Astrocyte (in vitro differentiated cells and primary cell): ENCODE results near the gene PSG1. TPM values are rescaled to one million over a fixed set of nuclear protein-coding genes. Genes with fewer than 3 reads are reported as not detected.

Experiments
- DNase-seq: peaks from one replicate; pipeline ENCODE4 v3.0.0-alpha.2; 2010; ENCODE audit warnings: low read depth
- FAIRE-seq: peaks from 2 replicates; lab custom pipeline; 2011; peaks lifted over from hg19 to GRCh38; lab: Jason Lieb, UNC
- H2AFZ ChIP-seq: 2 replicates; pipeline ENCODE4 v1.6.0; 2012; ENCODE audit warnings: low read depth, low read length, inconsistent platforms
- H3K27ac ChIP-seq: 2 replicates; pipeline ENCODE4 v1.5.1; 2011; ENCODE audit warnings: low read depth, low read length, inconsistent platforms
- H3K27me3 ChIP-seq: 2 replicates; pipeline ENCODE4 v1.6.0; 2011; ENCODE audit warnings: low read length, inconsistent platforms; ENCODE audit not compliant: insufficient read depth
- H3K36me3 ChIP-seq: 2 replicates; pipeline ENCODE4 v1.5.1; 2011; ENCODE audit warnings: low read length, inconsistent platforms; ENCODE audit not compliant: insufficient read depth
- H3K4me1 ChIP-seq: 2 replicates; pipeline ENCODE4 v1.5.1; 2011; ENCODE audit warnings: low read length, inconsistent platforms; ENCODE audit not compliant: insufficient read depth
- H3K4me2 ChIP-seq: 2 replicates; pipeline ENCODE4 v1.6.0; 2012; ENCODE audit warnings: low read length, inconsistent platforms
- H3K4me3 ChIP-seq: 2 replicates; pipeline ENCODE4 v1.5.1; 2011; ENCODE audit warnings: low read depth, mild to moderate bottlenecking, low read length, inconsistent platforms; ENCODE audit not compliant: insufficient read depth
- H3K79me2 ChIP-seq: 2 replicates; pipeline ENCODE4 v1.6.0; 2012; ENCODE audit warnings: mild to moderate bottlenecking, low read length, inconsistent platforms; ENCODE audit not compliant: insufficient read depth
- H3K9ac ChIP-seq: 2 replicates; pipeline ENCODE4 v1.6.0; 2012; ENCODE audit warnings: mild to moderate bottlenecking, low read length, inconsistent platforms
- H3K9me3 ChIP-seq: 2 replicates; pipeline ENCODE4 v1.5.1; 2012; ENCODE audit warnings: low read depth, mild to moderate bottlenecking, low read length, inconsistent platforms; ENCODE audit not compliant: insufficient read depth
- H4K20me1 ChIP-seq: 2 replicates; pipeline ENCODE4 v1.6.0; 2012; ENCODE audit warnings: low read length, inconsistent platforms; ENCODE audit not compliant: insufficient read depth
- H3K27ac Mint-ChIP-seq: one replicate; pipeline ENCODE4 v1.8.0; 2021; ENCODE audit warnings: mild to moderate bottlenecking, mixed read lengths; ENCODE audit not compliant: unreplicated experiment
- H3K27me3 Mint-ChIP-seq: one replicate; pipeline ENCODE4 v1.8.0; 2021; ENCODE audit warnings: low read depth, mixed read lengths; ENCODE audit not compliant: unreplicated experiment
- H3K36me3 Mint-ChIP-seq: one replicate; pipeline ENCODE4 v1.8.0; 2021; ENCODE audit warnings: low read depth, mixed read lengths; ENCODE audit not compliant: unreplicated experiment
- H3K4me1 Mint-ChIP-seq: one replicate; pipeline ENCODE4 v1.8.0; 2021; ENCODE audit warnings: low read depth, mixed read lengths; ENCODE audit not compliant: unreplicated experiment
- H3K4me3 Mint-ChIP-seq: one replicate; pipeline ENCODE4 v1.8.0; 2021; ENCODE audit warnings: mild to moderate bottlenecking, moderate library complexity, mixed read lengths; ENCODE audit not compliant: unreplicated experiment
- H3K9me3 Mint-ChIP-seq: one replicate; pipeline ENCODE4 v1.8.0; 2021; ENCODE audit warnings: mild to moderate bottlenecking, mixed read lengths; ENCODE audit not compliant: unreplicated experiment
- EZH2 ChIP-seq: IDR thresholded peaks from 2 replicates; pipeline ENCODE4 v1.6.1; 2012; ENCODE audit warnings: mild to moderate bottlenecking, low read length, inconsistent platforms; ENCODE audit not compliant: insufficient read depth
- total RNA-seq: library from RNA; stranded (reverse); gene quantifications from 2 replicates; pipeline ENCODE4 v1.2.1, GENCODE V29; 2021
- TF ChIP-seq, protein P1 (sequence below): IDR thresholded peaks from 2 replicates; pipeline ENCODE4 v1.5.1; 2011; ENCODE audit warnings: low read depth, mild to moderate bottlenecking, inconsistent platforms, low read length, moderate library complexity; ENCODE audit not compliant: insufficient read depth

Gene PSG1
- total RNA-seq, 1 donor from 2014 or later: 0.52 TPM

DNA sequence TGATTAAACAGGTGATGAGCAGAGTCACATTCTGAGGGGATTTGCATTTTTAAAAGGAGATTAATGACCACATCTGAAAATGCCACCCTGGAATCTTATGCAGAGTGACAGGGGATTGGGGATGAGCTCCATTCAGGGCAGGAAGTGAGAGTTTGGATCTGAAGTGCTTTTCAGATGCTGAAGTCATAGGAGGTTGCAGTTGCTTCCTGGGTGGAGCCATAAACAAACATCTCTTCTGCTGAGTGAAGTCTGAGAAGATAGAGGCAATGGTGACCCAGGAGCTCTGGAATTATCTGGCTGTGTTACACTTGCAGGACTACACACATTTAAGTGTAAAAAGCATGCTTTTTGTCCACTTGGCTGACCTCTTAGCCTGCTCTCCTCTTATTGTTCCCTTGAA is 62.6 kb downstream of the PSG1 start:
- no peaks in the 10 kb centered on the region for H3K27me3 Mint-ChIP-seq
- TF ChIP-seq, protein P1, sequence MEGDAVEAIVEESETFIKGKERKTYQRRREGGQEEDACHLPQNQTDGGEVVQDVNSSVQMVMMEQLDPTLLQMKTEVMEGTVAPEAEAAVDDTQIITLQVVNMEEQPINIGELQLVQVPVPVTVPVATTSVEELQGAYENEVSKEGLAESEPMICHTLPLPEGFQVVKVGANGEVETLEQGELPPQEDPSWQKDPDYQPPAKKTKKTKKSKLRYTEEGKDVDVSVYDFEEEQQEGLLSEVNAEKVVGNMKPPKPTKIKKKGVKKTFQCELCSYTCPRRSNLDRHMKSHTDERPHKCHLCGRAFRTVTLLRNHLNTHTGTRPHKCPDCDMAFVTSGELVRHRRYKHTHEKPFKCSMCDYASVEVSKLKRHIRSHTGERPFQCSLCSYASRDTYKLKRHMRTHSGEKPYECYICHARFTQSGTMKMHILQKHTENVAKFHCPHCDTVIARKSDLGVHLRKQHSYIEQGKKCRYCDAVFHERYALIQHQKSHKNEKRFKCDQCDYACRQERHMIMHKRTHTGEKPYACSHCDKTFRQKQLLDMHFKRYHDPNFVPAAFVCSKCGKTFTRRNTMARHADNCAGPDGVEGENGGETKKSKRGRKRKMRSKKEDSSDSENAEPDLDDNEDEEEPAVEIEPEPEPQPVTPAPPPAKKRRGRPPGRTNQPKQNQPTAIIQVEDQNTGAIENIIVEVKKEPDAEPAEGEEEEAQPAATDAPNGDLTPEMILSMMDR: no peak
- TF ChIP-seq EZH2: no peak
- H3K4me1 Mint-ChIP-seq: no peaks in the 10 kb centered on the region
- Histone ChIP-seq H3K4me3 (no peak overlapping the region), H3K79me2 (no peaks in the 10 kb centered on the region), H3K9ac (no peak overlapping the region), H2AFZ (no peak overlapping the region), H3K27ac (no peak overlapping the region), H3K4me2 (no peak overlapping the region), H3K9me3 (no peaks in the 10 kb centered on the region), H4K20me1 (no peaks in the 10 kb centered on the region), H3K27me3 (no peaks in the 10 kb centered on the region), H3K4me1 (peaks cover 15% of the 10 kb centered on the region), H3K36me3 (no peaks in the 10 kb centered on the region)
- H3K27ac Mint-ChIP-seq: no peak overlapping the region
- H3K36me3 Mint-ChIP-seq: no peaks in the 10 kb centered on the region
- H3K4me3 Mint-ChIP-seq: no peak overlapping the region
- DNase-seq (no peak), FAIRE-seq (peak; percentile 9)
- H3K9me3 Mint-ChIP-seq: peaks cover 15% of the 10 kb centered on the region

Other genes with a start within 250 kb of the PSG1 start
- 0.34 and 0.48 TPM in 2 replicates for gene PSG3, start 139.2 kb downstream of the PSG1 start, total RNA-seq
- gene PSG8, start 114.0 kb downstream of the PSG1 start, total RNA-seq: not detected in 2 replicates
- gene PSG6, start 38.2 kb upstream of the PSG1 start, total RNA-seq: 0.23 TPM in 1 of 2 replicates, not detected in the other
- not detected in 2 replicates for gene PSG7, start 57.5 kb upstream of the PSG1 start, total RNA-seq
- gene PSG11, start 146.8 kb upstream of the PSG1 start, total RNA-seq: 0.26 and 0.43 TPM in 2 replicates
- 0.31 and 0.41 TPM in 2 replicates for gene PSG2, start 203.0 kb upstream of the PSG1 start, total RNA-seq